DMS79 (cell line): ENCODE measurements around the gene CNTNAP2.

Experiments used
- DNase-seq: peaks from one replicate; lab custom pipeline; 2025; lab: John Stamatoyannopoulos, UW

The CNTNAP2 gene

GRCh38 chr7:146670532-146670931 is 553.9 kb downstream of the CNTNAP2 start:
- DNase-seq: no peak

- no peak for DNase-seq
Observed at GRCh38 chr7:146681487-146681886, 564.9 kb downstream of the CNTNAP2 start.

GRCh38 chr7:146683439-146683838 is 566.8 kb downstream of the CNTNAP2 start:
- no peak for DNase-seq

GRCh38 chr7:146690987-146691386 is 574.4 kb downstream of the CNTNAP2 start:
- no peak for DNase-seq

- DNase-seq: no peak
Observed at GRCh38 chr7:146698995-146699610, 582.5 kb downstream of the CNTNAP2 start.

GRCh38 chr7:146700015-146700560 is 583.5 kb downstream of the CNTNAP2 start:
- no peak for DNase-seq

- no peak for DNase-seq
Observed at GRCh38 chr7:146701166-146701565, 584.6 kb downstream of the CNTNAP2 start.

GRCh38 chr7:146702898-146703297 is 586.3 kb downstream of the CNTNAP2 start:
- DNase-seq: no peak

- no peak for DNase-seq
Observed at GRCh38 chr7:146709451-146710027, 592.9 kb downstream of the CNTNAP2 start.

GRCh38 chr7:146713205-146713604 is 596.6 kb downstream of the CNTNAP2 start:
- no peak for DNase-seq

GRCh38 chr7:146713934-146714333 is 597.3 kb downstream of the CNTNAP2 start:
- no peak for DNase-seq

- DNase-seq: no peak
Observed at GRCh38 chr7:146720195-146720594, 603.6 kb downstream of the CNTNAP2 start.

GRCh38 chr7:146722986-146723385 is 606.4 kb downstream of the CNTNAP2 start:
- no peak for DNase-seq

- DNase-seq: no peak
Observed at GRCh38 chr7:146725520-146725919, 608.9 kb downstream of the CNTNAP2 start.

- no peak for DNase-seq
Observed at GRCh38 chr7:146728141-146728540, 611.5 kb downstream of the CNTNAP2 start.

- no peak for DNase-seq
Observed at GRCh38 chr7:146728611-146729010, 612.0 kb downstream of the CNTNAP2 start.

- no peak for DNase-seq
Observed at GRCh38 chr7:146731185-146731584, 614.6 kb downstream of the CNTNAP2 start.

- DNase-seq: no peak
Observed at GRCh38 chr7:146735992-146736391, 619.4 kb downstream of the CNTNAP2 start.

GRCh38 chr7:146736446-146737190 is 620.0 kb downstream of the CNTNAP2 start:
- no peak for DNase-seq

- DNase-seq: no peak
Observed at GRCh38 chr7:146740039-146740438, 623.4 kb downstream of the CNTNAP2 start.

GRCh38 chr7:146741911-146742310 is 625.3 kb downstream of the CNTNAP2 start:
- no peak for DNase-seq

- no peak for DNase-seq
Observed at GRCh38 chr7:146754385-146754784, 637.8 kb downstream of the CNTNAP2 start.

GRCh38 chr7:146755585-146755984 is 639.0 kb downstream of the CNTNAP2 start:
- no peak for DNase-seq
